A549 (cell line): Measurements from ENCODE around the gene NPTXR. TPM values are rescaled to one million over a fixed set of nuclear protein-coding genes. Genes with fewer than 3 reads are reported as not detected.

Experiments used
- ATAC-seq, 2 experiments: fragments of 200-7000 bp in 1 of 2; fragments of >200 bp in 1 of 2; cut with Nextera tagmentation in 1 of 2; cut with Tn5 transposase in 1 of 2; 3 replicates each; pipeline versions ENCODE4 v1.8.0 to v1.9.1; 2018 to 2020; ENCODE audit warnings: mild to moderate bottlenecking in 1 of 2, moderate library complexity in 1 of 2
- CTCF ChIA-PET: fragments of 300-600 bp; sonication (Branson Sonifier 250); formaldehyde crosslinking; extraction: SDS; loops from one replicate; lab custom pipeline; 2021; ENCODE audit warnings: antibody characterized with exemption, inconsistent platforms; lab: Yijun Ruan, JAX
- POLR2A ChIA-PET: fragments of 350-600 bp; formaldehyde crosslinking; extraction: SDS; loops from one replicate; lab custom pipeline; 2021; ENCODE audit warnings: antibody characterized with exemption, inconsistent platforms; lab: Yijun Ruan, JAX
- DNase-seq, 2 experiments: peaks; one replicate each; pipeline versions ENCODE4 v3.0.0 to v3.0.0-alpha.2; 2011 to 2016; ENCODE audit warnings: low read depth in 1 of 2, low spot score in 1 of 2
- FAIRE-seq: peaks from 2 replicates; lab custom pipeline; 2011; peaks lifted over from hg19 to GRCh38; lab: Jason Lieb, UNC
- H3K27ac ChIP-seq, 2 experiments: fragments of >200 bp; sonication (Bioruptor Twin); formaldehyde crosslinking; 3 replicates each; pipeline ENCODE4 v1.5.1; 2016 to 2017
- H3K4me1 ChIP-seq: fragments of >200 bp; sonication (Bioruptor Twin); formaldehyde crosslinking; 3 replicates; pipeline ENCODE4 v1.6.1; 2016
- H3K4me2 ChIP-seq: fragments of >200 bp; sonication (Bioruptor Twin); formaldehyde crosslinking; 3 replicates; pipeline ENCODE4 v1.6.1; 2016
- H3K4me3 ChIP-seq: fragments of >200 bp; sonication (Bioruptor Twin); formaldehyde crosslinking; 3 replicates; pipeline ENCODE4 v1.5.1; 2016
- H3K9me3 ChIP-seq: fragments of >200 bp; sonication (Bioruptor Twin); formaldehyde crosslinking; 3 replicates; pipeline ENCODE4 v1.6.1; 2016
- BHLHE40 ChIP-seq: IDR thresholded peaks from 2 replicates; pipeline ENCODE4 v1.6.1; 2012; ENCODE audit warnings: low read depth, low read length, inconsistent platforms
- CHD2 ChIP-seq: fragments of 150-350 bp; IDR thresholded peaks from 2 replicates; pipeline ENCODE4 v1.6.1; 2014; ENCODE audit warnings: low read length; ENCODE audit not compliant: partially characterized antibody
- EHF ChIP-seq: fragments of 250-450 bp; sonication (Bioruptor Pico); IDR thresholded peaks from 2 replicates; pipeline ENCODE4 v1.5.0; 2020; ENCODE audit warnings: mild to moderate bottlenecking
- EP300 ChIP-seq, 2 experiments: fragments of >200 bp; sonication (Bioruptor Twin); formaldehyde crosslinking; IDR thresholded peaks; 2 replicates in 1 of 2; 3 replicates in 1 of 2; pipeline ENCODE4 v1.6.1; 2016 to 2017
- HDAC2 ChIP-seq: fragments of 200-600 bp; sonication (generic); IDR thresholded peaks from 2 replicates; pipeline ENCODE4 v1.6.1; 2016
- HES2 ChIP-seq: fragments of >200 bp; sonication (Bioruptor Twin); formaldehyde crosslinking; IDR thresholded peaks from 2 replicates; pipeline ENCODE4 v1.6.1; 2016
- HOXA7 ChIP-seq: fragments of 250-450 bp; sonication (Bioruptor Pico); IDR thresholded peaks from 2 replicates; pipeline ENCODE4 v1.5.0; 2020; ENCODE audit warnings: mild to moderate bottlenecking, moderate library complexity
- KDM1A ChIP-seq: fragments of 200-600 bp; sonication (generic); IDR thresholded peaks from 2 replicates; pipeline ENCODE4 v1.6.1; 2016; ENCODE audit warnings: low read depth, mild to moderate bottlenecking
- MAX ChIP-seq: IDR thresholded peaks from 2 replicates; pipeline ENCODE4 v1.6.1; 2012
- MYC ChIP-seq: IDR thresholded peaks from 2 replicates; pipeline ENCODE4 v1.6.1; 2012; ENCODE audit warnings: mild to moderate bottlenecking, inconsistent platforms, low read length, improper control_type of control experiment, borderline replicate concordance
- NR3C1 ChIP-seq: fragments of >200 bp; sonication (Bioruptor Twin); formaldehyde crosslinking; IDR thresholded peaks from 3 replicates; pipeline ENCODE4 v1.6.1; 2017
- PBX3 ChIP-seq: IDR thresholded peaks from 2 replicates; pipeline ENCODE4 v1.6.1; 2012
- RAD21 ChIP-seq, 2 experiments: fragments of >200 bp in 1 of 2; sonication (Bioruptor Twin) in 1 of 2; formaldehyde crosslinking in 1 of 2; IDR thresholded peaks in 1 of 2; conservative IDR thresholded peaks in 1 of 2; 2 replicates in 1 of 2; 3 replicates in 1 of 2; pipeline ENCODE4 v1.6.1; 2012 to 2018; ENCODE audit warnings: inconsistent platforms in 1 of 2
- RCOR1 ChIP-seq: fragments of 150-350 bp; IDR thresholded peaks from 2 replicates; pipeline ENCODE4 v1.6.1; 2014; ENCODE audit warnings: antibody characterized with exemption, low read length, low read depth
- RNF2 ChIP-seq: fragments of 200-600 bp; sonication (generic); IDR thresholded peaks from 2 replicates; pipeline ENCODE4 v1.6.1; 2016; ENCODE audit warnings: low read depth, mild to moderate bottlenecking, antibody characterized with exemption, moderate library complexity, borderline replicate concordance
- SMC3 ChIP-seq: fragments of >200 bp; sonication (Bioruptor Twin); formaldehyde crosslinking; IDR thresholded peaks from 3 replicates; pipeline ENCODE4 v1.6.1; 2018; ENCODE audit warnings: inconsistent platforms
- USF2 ChIP-seq: fragments of 450-650 bp; IDR thresholded peaks from 2 replicates; pipeline ENCODE4 v1.6.1; 2014; ENCODE audit warnings: antibody characterized with exemption
- WGBS: methylation state at CpG from one replicate; pipeline ENCODE4 v1.1.6; 2017; ENCODE audit errors: missing lambda C conversion rate; 5-methylcytosine and 5-hydroxymethylcytosine counted together
- polyA plus RNA-seq, 4 experiments: library from polyadenylated mRNA; depleted of rRNA in 3 of 4; stranded (reverse); fragments of >200 nt; fragmentation: RNase III in 1 of 4; extraction: RNeasy Plus Mini Kit Qiagen cat#74134 plus additional on column Dnase treatment in 1 of 4; gene quantifications; 2 replicates in 3 of 4; 3 replicates in 1 of 4; pipeline ENCODE4 v1.2.3, GENCODE V29; 2011 to 2017

The NPTXR gene
- polyA plus RNA-seq, 2 of the 4 experiments (the other 2 are of a cell fraction) = 3.3 to 15.3 TPM

- no peak for TF ChIP-seq CHD2
- TF ChIP-seq HES2 = no peak
- no peak for TF ChIP-seq MAX
- no peak for TF ChIP-seq USF2
- no peak for TF ChIP-seq RCOR1
- no peak for TF ChIP-seq HOXA7 (CRISPR knock-in tag)
- no peak for TF ChIP-seq RAD21 (conservative IDR thresholded peaks at IDR 0.05 in 1 of 2, IDR thresholded peaks at IDR 0.05 in 1 of 2)
- TF ChIP-seq MYC = no peak
- TF ChIP-seq RNF2 = no peak
- no peak for TF ChIP-seq NR3C1
- no peak for TF ChIP-seq SMC3
- CTCF ChIA-PET = interaction anchor here (0.8 to 2.8 kb wide), 5 partner anchors 12 to 138 kb away, joined by 3 to 14 read pairs (median 4); partner anchors contain the start of gene NPTXR
- FAIRE-seq = no peak
- H3K4me2 ChIP-seq = no peak overlapping the region
- peak overlapping the region in 1 of 2 experiments; percentile 36; a peak in 1 of 6 replicates for H3K27ac ChIP-seq
- H3K4me3 ChIP-seq = no peak overlapping the region
- peaks cover 5% of the 10 kb centered on the region; the same call in 1 of the 3 replicates for H3K4me1 ChIP-seq
- POLR2A ChIA-PET = no interaction called here
- ATAC-seq = no peak
- no peak for DNase-seq
- WGBS = 80% methylated on average over 10 of the region's 24 CpGs
- no peaks in the 10 kb centered on the region for H3K9me3 ChIP-seq
Measured at GRCh38 chr22:38864361-38865191, 20.7 kb upstream of the NPTXR start.

- ATAC-seq (no peak; a peak in 1 of 6 replicates), DNase-seq (no peak), FAIRE-seq (no peak)
- no peak overlapping the region for H3K27ac ChIP-seq
- H3K4me2 ChIP-seq = no peak overlapping the region
- H3K4me1 ChIP-seq = no peaks in the 10 kb centered on the region; the same call in 2 of the 3 replicates
- no peaks in the 10 kb centered on the region for H3K9me3 ChIP-seq
- TF ChIP-seq HES2 (no peak), BHLHE40 (no peak), EP300 (IDR thresholded peaks at IDR 0.05) (no peak)
- POLR2A ChIA-PET = no interaction called here
- CTCF ChIA-PET = interaction anchor here (0.8 to 2.8 kb wide), 5 partner anchors 11 to 139 kb away, joined by 3 to 14 read pairs (median 4); partner anchors contain the start of gene NPTXR
- H3K4me3 ChIP-seq = no peak overlapping the region
- 99% methylated on average over 4 of the region's 12 CpGs for WGBS
Measured at GRCh38 chr22:38863531-38864131, 19.8 kb upstream of the NPTXR start.

- Histone ChIP-seq H3K4me3 (no peak overlapping the region), H3K4me1 (no peaks in the 10 kb centered on the region; the same call in 2 of the 3 replicates), H3K9me3 (no peaks in the 10 kb centered on the region), H3K4me2 (no peak overlapping the region), H3K27ac (no peak overlapping the region)
- ATAC-seq (peak in 1 of 2 experiments; percentile 53; a peak in 3 of 6 replicates), DNase-seq (no peak), FAIRE-seq (no peak)
- ChIA-PET POLR2A (interaction anchor here (0.7 to 1.5 kb wide), 3 partner anchors 9 to 11 kb away, joined by 3 to 13 read pairs (median 9); partner anchors contain the start of gene CBX6), CTCF (interaction anchor here (0.7 to 2.8 kb wide), 5 partner anchors 11 to 793 kb away, joined by 3 to 14 read pairs (median 4); partner anchors contain the start of gene NPTXR)
- TF ChIP-seq KDM1A (0 out of 2 replicates have a peak, but pooled peaks have one; percentile 61), EHF (no peak), HDAC2 (no peak), PBX3 (peak; percentile 39; the same call in 1 of the 2 replicates)
- WGBS = 78% methylated on average over 14 of the region's 14 CpGs
Measured at GRCh38 chr22:38862375-38863329, 18.8 kb upstream of the NPTXR start.
